ENCODE measurements around the gene DDX56.
A peak's percentile ranks its signal among the peaks of the same experiment; 100 is the strongest.
"Not testable (repeated sequence)": the region's sequence is repeated elsewhere in the genome, so short reads cannot be mapped to it uniquely, and the experiment has no call there.

DDX56 gene

GRCh38 chr7:44573464-44574286, at the start of gene DDX56:
Gene DDX56 (minus strand): TSS chr7:44573908. CDS start chr7:44573895, 13 bp downstream.
- DNase-seq = peak; percentile 61

DNA sequence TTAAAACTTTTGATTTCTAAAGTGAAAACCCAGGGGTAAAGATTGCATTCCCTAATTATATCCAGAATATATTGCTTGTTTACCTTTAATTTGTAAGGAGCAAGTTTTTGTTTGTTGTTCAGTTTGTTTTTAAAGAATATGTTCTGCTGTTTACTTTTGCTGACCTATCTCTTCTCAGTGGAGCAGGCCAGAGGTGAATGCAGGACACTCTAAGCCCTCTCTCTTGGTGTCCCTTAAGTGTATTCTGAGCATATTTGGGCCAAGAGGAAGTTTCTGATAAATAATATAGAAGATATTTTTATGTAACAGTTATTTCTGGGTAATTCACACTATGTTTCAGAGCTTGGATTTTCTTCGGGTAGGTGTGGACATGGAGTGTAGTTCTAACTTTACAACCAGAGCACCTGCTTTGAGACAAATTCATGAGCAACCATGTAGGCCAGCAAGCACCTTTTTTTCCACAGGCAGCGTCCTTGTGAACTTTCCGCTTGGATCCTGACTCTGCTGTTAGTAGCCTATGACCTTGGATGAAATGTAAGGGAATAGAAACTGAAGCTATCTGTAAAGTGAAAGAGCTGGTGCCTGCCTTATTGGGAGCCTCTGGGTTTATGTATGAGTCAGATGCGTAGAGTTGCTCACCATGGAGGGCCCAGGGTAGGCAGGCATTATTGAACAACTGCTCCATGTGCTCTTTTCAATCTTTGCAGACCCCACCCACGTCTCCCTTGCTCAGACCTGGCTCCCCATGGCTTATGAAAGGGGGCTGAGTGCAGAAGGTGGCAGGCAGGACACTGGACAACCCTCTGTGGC, 48.8 kb upstream of the DDX56 start:
- no peak for DNase-seq

GRCh38 chr7:44621750-44622103, 48.0 kb upstream of the DDX56 start:
- DNase-seq = no peak

- DNase-seq = no peak
Measured at GRCh38 chr7:44621034-44621749, 47.5 kb upstream of the DDX56 start.

DNA sequence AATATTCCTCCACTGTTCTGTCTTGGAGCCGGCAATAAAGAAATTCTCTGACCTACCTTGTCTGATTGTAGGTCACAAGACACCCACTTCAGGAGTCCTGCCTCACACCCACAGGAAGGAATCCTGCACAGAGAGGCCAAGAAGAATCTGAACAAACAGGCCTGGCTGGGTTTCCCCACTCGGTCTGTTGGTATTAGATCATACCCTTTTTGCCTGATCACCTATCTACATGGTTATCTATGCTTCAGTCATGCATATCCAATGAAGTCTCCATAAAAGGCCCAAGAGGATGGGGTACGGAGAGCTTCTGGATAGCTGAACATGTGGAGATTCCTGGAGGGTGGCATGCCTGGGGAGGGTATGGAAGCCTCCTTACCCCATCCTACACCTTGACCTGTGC, 45.0 kb upstream of the DDX56 start:
- no peak for DNase-seq

DNA sequence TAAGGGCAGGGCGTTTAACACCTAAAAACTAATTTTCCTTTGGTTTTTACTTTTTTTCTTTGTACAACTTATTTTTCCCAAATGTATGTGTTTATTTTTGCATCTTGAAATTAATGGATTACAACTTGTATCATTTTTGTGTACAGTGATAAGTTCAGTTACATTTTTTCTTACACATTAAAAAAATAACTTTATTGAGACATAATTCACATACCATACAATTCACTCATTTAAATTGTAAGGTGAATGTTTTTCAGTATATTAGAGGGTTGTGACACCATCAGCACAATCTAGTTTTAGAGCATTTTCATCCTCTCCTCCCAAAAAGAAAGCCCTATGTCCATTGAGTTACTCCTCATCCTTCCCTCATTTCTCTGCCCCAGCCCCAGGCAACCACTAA, 44.3 kb upstream of the DDX56 start:
- no peak for DNase-seq

- no peak for DNase-seq
Measured at GRCh38 chr7:44617225-44617890, 43.6 kb upstream of the DDX56 start.

DNA sequence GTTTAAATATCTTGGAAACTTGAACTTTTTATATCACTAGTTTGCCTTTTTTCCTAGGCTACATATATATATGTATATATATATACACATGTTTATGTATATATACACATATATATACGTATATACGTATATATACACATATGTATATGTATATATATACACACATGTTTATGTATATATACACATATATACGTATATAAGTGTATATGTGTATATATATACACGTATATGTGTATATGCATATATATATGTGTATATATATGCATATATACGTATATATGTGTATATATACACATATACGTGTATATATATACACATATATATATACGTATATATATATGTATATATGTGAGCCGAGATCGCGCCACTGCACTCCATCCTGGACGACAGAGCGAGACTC, 42.8 kb upstream of the DDX56 start:
- no peak for DNase-seq

GRCh38 chr7:44615793-44616192, 42.1 kb upstream of the DDX56 start:
- no peak for DNase-seq

DNA sequence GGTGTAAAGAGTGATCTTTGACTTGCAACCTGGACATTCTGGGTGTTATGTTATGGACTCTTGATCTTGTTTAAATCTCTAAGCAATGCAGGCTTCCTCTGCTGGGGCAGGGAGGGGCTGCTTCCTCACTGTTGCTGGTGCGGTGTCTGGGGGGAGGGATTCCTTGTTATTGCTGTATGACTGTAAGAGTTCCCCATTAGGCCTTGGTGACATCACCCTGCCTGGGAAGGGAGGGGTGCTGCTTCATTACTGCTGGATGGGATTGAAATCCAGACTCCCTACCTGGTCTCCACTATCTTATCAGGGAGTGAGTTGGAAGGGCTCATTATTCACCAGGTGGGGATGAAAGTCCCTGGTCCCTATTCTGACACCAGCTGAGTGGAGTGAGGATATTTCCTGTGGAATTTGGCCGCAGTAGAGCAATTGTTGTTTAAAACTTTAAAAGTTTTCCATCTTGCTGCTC, 41.5 kb upstream of the DDX56 start:
- DNase-seq = no peak

- no peak for DNase-seq
Measured at GRCh38 chr7:44609829-44610228, 36.1 kb upstream of the DDX56 start.

DNA sequence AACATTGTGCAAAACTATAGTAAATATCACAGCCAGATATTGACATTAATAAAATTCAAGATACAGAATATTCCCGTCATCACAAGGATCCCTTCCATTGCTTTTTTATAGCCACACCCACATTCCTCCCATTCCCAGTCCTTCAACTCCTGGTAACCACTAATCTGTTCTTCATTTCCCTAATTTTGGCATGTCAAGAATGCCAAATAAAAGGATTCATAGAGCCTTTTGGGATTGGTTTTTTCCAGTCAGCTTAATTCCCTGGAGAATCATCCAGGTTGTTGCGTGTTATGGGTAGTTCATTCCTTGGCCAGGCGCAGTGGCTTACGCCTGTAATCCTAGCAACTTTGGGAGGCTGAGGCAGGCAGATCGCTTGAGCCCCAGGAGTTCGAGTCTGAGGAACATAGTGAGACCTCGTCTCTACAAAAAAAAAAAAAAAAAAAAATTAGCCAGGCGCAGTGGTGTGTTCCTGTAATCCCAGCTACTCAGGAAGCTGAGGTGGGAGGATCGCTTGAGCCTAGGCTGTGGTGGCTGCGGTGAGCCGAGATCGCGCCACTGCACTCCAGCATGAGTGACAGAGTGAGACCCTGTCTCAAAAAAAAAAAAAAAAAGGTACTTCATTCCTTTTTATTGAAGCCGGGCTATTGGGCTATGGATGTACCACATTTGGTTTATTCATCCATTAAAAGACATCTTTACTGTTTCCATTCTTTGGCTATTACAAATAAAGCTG, 35.4 kb upstream of the DDX56 start:
- DNase-seq = no peak

- DNase-seq = no peak
Measured at GRCh38 chr7:44607141-44608068, 33.7 kb upstream of the DDX56 start.

DNA sequence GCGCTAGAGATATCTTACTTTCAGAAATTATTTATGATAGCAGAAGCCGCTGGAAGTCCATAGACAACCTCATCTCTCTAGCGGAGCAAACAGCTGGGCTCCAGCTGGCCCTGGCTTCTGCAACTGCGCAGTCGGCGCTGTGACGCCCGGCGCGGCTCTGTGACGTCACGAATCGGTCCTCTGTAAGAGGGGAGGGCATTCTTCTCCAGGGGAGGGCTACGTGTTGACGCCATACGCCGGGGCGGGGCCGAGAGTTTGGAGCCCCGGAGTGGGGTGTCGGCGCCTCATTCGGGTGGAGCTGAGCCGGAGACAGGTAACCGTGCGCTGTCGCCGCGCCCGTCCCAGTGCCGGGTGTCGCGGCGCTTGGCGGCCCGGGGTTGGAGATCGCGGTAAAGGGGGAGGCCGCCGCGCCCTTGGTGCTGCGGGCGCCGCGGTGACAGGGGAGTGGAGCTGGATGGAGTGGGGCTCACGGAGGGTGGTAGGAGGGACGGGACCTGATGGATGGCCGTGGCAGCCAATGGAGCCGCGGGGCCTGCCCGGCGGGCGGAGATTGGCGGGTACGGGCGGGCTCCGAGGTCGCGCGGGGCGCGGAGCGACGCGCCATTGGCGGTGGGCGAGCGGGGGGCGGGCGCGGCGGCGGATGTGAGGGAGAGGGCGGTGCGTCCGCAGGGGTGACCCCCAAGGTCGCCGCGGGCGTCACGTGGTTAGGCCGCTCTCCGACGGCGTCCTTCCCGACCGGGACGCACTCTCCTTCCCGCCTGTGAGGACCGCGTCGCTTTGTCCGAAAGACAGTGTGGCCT, 32.8 kb upstream of the DDX56 start, which contains the start of gene OGDH:
TSS of gene OGDH (plus strand) at position 287 of the 800 bp plus-strand sequence. CDS start 17,717 bp downstream, outside the sequence.
- peak; percentile 77 for DNase-seq

DNA sequence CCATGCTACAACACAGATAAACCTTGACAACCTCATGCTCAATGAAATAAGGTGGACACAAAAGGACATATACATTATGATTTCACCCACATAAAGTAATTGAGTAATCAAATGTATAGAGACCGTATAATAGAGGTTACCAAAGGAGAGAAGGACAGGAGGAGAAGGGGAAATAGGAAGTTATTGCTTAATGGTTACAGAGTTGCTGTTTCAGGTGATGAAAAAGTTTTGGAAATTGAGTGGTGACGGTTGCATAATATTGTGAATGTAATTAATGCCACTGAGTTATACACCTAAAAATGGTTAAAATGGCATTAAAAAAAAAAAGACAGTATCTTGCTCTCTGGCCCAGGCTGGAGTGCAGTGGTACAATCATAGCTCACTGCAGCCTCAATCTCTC, 31.2 kb upstream of the DDX56 start:
- DNase-seq = no peak

DNA sequence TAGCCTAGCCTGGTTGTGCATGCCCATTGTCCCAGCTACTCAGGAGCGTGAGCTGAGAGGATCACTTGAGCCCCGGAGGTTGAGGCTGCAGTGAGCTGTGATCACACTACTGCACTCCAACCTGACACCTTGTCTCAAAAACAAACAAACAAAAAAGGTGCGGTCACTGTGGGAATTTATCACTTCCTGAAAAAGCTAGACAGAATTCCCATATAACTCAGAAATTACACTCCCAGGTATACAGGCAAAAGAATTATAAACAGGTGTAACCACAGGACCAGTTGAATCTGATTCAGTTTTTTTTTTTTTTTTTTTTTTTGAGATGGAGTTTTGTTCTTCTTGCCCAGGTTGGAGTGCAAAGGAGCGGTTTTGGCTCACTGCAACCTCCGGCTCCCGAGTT, 29.5 kb upstream of the DDX56 start:
- no peak for DNase-seq

DNA sequence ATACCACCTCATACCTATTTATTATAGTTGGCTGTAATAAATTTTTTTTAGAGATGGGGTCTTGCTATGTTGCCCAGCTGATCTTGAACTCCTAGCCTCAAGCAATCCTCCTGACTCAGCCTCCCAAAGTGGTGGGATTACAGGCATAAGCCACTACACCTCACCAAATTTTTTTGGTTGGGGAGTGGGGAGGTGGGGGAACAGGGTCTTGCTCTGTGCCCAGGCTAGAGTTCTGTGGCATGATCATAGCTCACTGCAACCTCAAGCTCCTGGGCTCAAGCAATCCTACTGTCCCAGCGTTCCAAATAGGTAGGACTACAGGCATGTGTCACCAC, 28.8 kb upstream of the DDX56 start:
- no peak for DNase-seq

- DNase-seq = no peak
Measured at GRCh38 chr7:44599222-44599621, 25.5 kb upstream of the DDX56 start.

DNA sequence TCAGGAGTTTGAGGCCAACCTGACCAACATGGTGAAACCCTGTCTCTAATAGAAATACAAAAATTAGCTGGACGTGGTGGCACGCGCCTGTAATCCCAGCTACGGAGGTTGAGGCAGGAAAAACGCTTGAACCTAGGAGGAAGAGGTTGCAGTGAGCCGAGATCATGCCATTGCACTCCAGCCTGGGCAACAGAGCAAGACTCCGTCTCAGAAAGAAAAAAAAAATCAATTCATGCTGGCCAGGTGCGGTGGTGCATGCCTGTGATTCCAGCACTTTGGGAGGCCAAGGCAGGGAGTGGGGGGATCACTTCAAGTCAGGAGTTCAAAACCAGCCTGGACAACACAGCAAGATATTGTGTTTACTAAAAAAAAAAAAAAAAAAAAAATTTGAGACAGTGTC, 23.5 kb upstream of the DDX56 start:
- not testable (repeated sequence) for DNase-seq
